Aorta (tissue), 5 donors: ENCODE measurements around the gene SEMG1. TPM values are rescaled to one million over a fixed set of nuclear protein-coding genes. Genes with fewer than 3 reads are reported as not detected.

Experiments
- ATAC-seq: fragments of 200-7000 bp; cut with Tn5 transposase; one replicate; pipeline ENCODE4 v1.9.1; 2022; ENCODE audit warnings: moderate library complexity; ENCODE audit not compliant: low FRiP score
- DNase-seq, 2 donors: peaks; one replicate each; pipeline ENCODE4 v3.0.0-alpha.2; 2020
- H3K27ac ChIP-seq, 2 donors: one replicate each; pipeline ENCODE4 v1.5.1; 2013; ENCODE audit warnings: low read length in 2 of 2, mild to moderate bottlenecking in 2 of 2, moderate library complexity in 2 of 2, control low read depth in 1 of 2, inconsistent platforms in 1 of 2, low read depth in 1 of 2
- H3K27me3 ChIP-seq, 2 donors: one replicate each; pipeline ENCODE4 v1.6.1; 2013; ENCODE audit warnings: control low read depth in 1 of 2, low read length in 1 of 2, mild to moderate bottlenecking in 1 of 2, moderate library complexity in 1 of 2; ENCODE audit not compliant: insufficient read depth in 2 of 2, control insufficient read depth in 1 of 2
- H3K36me3 ChIP-seq, 2 donors: one replicate each; pipeline ENCODE4 v1.6.1; 2013; ENCODE audit warnings: control low read depth in 1 of 2, low read length in 1 of 2, mild to moderate bottlenecking in 1 of 2; ENCODE audit not compliant: insufficient read depth in 2 of 2, control insufficient read depth in 1 of 2
- H3K4me1 ChIP-seq, 2 donors: one replicate each; pipeline ENCODE4 v1.6.1; 2013; ENCODE audit warnings: low read length in 2 of 2, control low read depth in 1 of 2, mild to moderate bottlenecking in 1 of 2, moderate library complexity in 1 of 2; ENCODE audit not compliant: insufficient read depth in 2 of 2, control insufficient read depth in 1 of 2
- H3K4me3 ChIP-seq, 2 donors: one replicate each; pipeline ENCODE4 v1.5.1; 2013; ENCODE audit warnings: low read length in 2 of 2, control low read depth in 1 of 2, mild to moderate bottlenecking in 1 of 2
- H3K9me3 ChIP-seq: one replicate; pipeline ENCODE4 v1.6.1; 2013; ENCODE audit warnings: mild to moderate bottlenecking, low read length; ENCODE audit not compliant: control insufficient read depth
- WGBS, 2 donors: extraction: QIAGEN DNeasy Blood & Tissue Kit; methylation state at CpG; one replicate each; pipeline ENCODE4 v1.1.7; 2013; 5-methylcytosine and 5-hydroxymethylcytosine counted together
- intact Hi-C, 2 donors: fragments of 100-400 bp; cut with DNase I; formaldehyde crosslinking; loops; one replicate each; pipeline versions ENCODE4 v1.14.2 to v1.15.0; 2022
- polyA plus RNA-seq, 2 donors: library from polyadenylated mRNA; stranded (reverse); fragments of 200-250 nt; gene quantifications; one replicate each; pipeline ENCODE4 v1.2.3, GENCODE V29; 2013
- total RNA-seq, 2 donors: library from RNA; stranded (reverse); fragmentation: NEBNext Ultra II Directional; extraction: Animal tissue kit (Norgen Biotek cat#: 25700); gene quantifications; one replicate each; pipeline ENCODE4 v1.2.1, GENCODE V29; 2021
- donor health status: healthy with polysubstance abuse.
- donor health status: Bipolar disorder and iron deficiency.
- donor health status: DM: no; HTN: no; CAD: no.
- donor health status: DM: no; HTN: no; CAD: no.
- donor health status: DM: yes; HTN: yes; CAD: no.

The SEMG1 gene
- total and polyA plus RNA-seq, 4 donors = not detected

DNA sequence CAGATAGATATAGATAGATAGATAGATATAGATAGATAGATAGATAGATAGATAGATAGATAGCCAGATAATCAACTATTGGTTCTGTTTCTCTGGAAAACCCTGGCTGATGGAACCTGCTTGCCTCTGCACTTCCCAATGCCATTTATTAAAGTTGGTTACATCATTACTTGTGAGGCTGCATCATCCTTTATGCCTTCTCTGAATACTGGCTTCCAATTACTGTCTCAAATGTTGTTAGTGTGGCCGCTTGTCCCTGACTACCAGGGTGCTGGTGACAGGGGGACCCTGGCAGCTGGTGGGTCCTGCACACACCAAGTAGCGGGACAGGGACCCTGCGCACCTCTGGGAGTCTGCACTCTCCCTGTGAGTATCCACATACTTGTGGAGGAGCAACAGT, 51.4 kb downstream of the SEMG1 start:
- no peaks in the 10 kb centered on the region for H3K27me3 ChIP-seq
- intact Hi-C loops = no loop called here
- no peak overlapping the region for H3K27ac ChIP-seq
- H3K9me3 ChIP-seq = no peaks in the 10 kb centered on the region
- no peak for ATAC-seq
- no peaks in the 10 kb centered on the region for H3K36me3 ChIP-seq
- no peak overlapping the region for H3K4me3 ChIP-seq
- 87 to 88% methylated on average over 3 of the region's 3 CpGs for WGBS, 2 donors
- no peaks in the 10 kb centered on the region for H3K4me1 ChIP-seq
- no peak for DNase-seq

DNA sequence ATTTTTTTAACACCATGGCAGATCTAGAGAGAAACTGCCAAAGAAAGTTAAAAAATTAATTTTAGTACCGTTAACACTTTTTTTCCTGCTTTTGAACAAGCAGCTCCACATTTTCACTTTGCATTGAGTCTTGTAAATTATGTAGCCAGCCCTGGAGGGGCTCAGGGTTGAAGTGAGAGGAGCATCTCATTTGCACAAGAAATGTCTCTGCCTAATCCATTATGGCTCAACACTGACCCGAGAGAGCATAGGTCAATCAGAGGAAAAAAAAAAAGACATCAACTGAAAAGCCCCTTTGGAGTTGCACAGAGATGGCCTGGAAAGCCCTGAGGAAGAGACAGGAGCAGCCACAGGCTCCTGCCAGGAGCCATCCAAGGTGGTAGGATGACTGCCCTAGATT, 51.8 kb downstream of the SEMG1 start:
- no peak overlapping the region for H3K27ac ChIP-seq
- intact Hi-C loops = no loop called here
- ATAC-seq (no peak), DNase-seq (no peak)
- no peaks in the 10 kb centered on the region for H3K27me3 ChIP-seq
- no peaks in the 10 kb centered on the region for H3K4me1 ChIP-seq
- H3K4me3 ChIP-seq = no peak overlapping the region
- no peaks in the 10 kb centered on the region for H3K36me3 ChIP-seq
- WGBS, 2 donors = 14 to 30% methylated on average over 2 of the region's 2 CpGs
- no peaks in the 10 kb centered on the region for H3K9me3 ChIP-seq

Other genes starting within 250 kb of the SEMG1 start
- 10 to 100 TPM; 11.6 to 13.4 TPM for gene TOMM34, start 246.6 kb upstream of the SEMG1 start, total RNA-seq
- gene TOMM34, start 246.6 kb upstream of the SEMG1 start, polyA plus RNA-seq = 1 to 10 TPM; 5.1 to 7.9 TPM
- 10 to 100 TPM; 40.1 to 41.0 TPM for gene STK4, start 240.5 kb upstream of the SEMG1 start, total RNA-seq
- gene STK4, start 240.5 kb upstream of the SEMG1 start, polyA plus RNA-seq = 1 to 10 TPM; 5.4 to 9.8 TPM
- not detected for gene KCNS1, start 105.9 kb upstream of the SEMG1 start, total RNA-seq
- not detected for gene KCNS1, start 105.9 kb upstream of the SEMG1 start, polyA plus RNA-seq
- gene WFDC5, start 91.9 kb upstream of the SEMG1 start, total RNA-seq = not detected
- not detected for gene WFDC5, start 91.9 kb upstream of the SEMG1 start, polyA plus RNA-seq
- not detected for gene WFDC12, start 82.6 kb upstream of the SEMG1 start, total RNA-seq
- gene WFDC12, start 82.6 kb upstream of the SEMG1 start, polyA plus RNA-seq = not detected
- gene PI3, start 32.1 kb upstream of the SEMG1 start, total RNA-seq = under 1 TPM in 1 of 2 donors, not detected in 1; 0.96 TPM
- 1 to 10 TPM; 1.1 to 2.0 TPM for gene PI3, start 32.1 kb upstream of the SEMG1 start, polyA plus RNA-seq
- gene SEMG2, start 14.3 kb downstream of the SEMG1 start, total RNA-seq = not detected
- gene SEMG2, start 14.3 kb downstream of the SEMG1 start, polyA plus RNA-seq = not detected
- gene SLPI, start 47.5 kb downstream of the SEMG1 start, total RNA-seq = 100 to 1,000 TPM in 1 of 2 donors, 10 to 100 TPM in 1; 41.2 to 151 TPM
- gene SLPI, start 47.5 kb downstream of the SEMG1 start, polyA plus RNA-seq = 10 to 100 TPM; 24.4 to 34.8 TPM
- not detected for gene RBPJL, start 99.8 kb downstream of the SEMG1 start, total RNA-seq
- under 1 TPM; 0.08 to 0.38 TPM for gene RBPJL, start 99.8 kb downstream of the SEMG1 start, polyA plus RNA-seq
- gene MATN4, start 101.3 kb downstream of the SEMG1 start, total RNA-seq = under 1 TPM; 0.42 to 0.69 TPM
- under 1 TPM in 1 of 2 donors, not detected in 1; 0.18 TPM for gene MATN4, start 101.3 kb downstream of the SEMG1 start, polyA plus RNA-seq
- gene SDC4, start 141.4 kb downstream of the SEMG1 start, total RNA-seq = 100 to 1,000 TPM in 1 of 2 donors, 10 to 100 TPM in 1; 51.2 to 114 TPM
- 10 to 100 TPM; 19.2 to 50.6 TPM for gene SDC4, start 141.4 kb downstream of the SEMG1 start, polyA plus RNA-seq
- gene SYS1, start 156.1 kb downstream of the SEMG1 start, total RNA-seq = 10 to 100 TPM; 20.3 to 25.0 TPM
- gene SYS1, start 156.1 kb downstream of the SEMG1 start, polyA plus RNA-seq = 10 to 100 TPM; 14.3 to 14.4 TPM
- gene TP53TG5, start 171.3 kb downstream of the SEMG1 start, total RNA-seq = under 1 TPM; 0.66 to 0.91 TPM
- not detected for gene TP53TG5, start 171.3 kb downstream of the SEMG1 start, polyA plus RNA-seq
- gene DBNDD2, start 201.3 kb downstream of the SEMG1 start, total RNA-seq = 100 to 1,000 TPM; 104 to 123 TPM
- gene DBNDD2, start 201.3 kb downstream of the SEMG1 start, polyA plus RNA-seq = 100 to 1,000 TPM; 140 to 231 TPM
- 100 to 1,000 TPM; 113 TPM for gene PIGT, start 209.1 kb downstream of the SEMG1 start, total RNA-seq
- 100 to 1,000 TPM in 1 of 2 donors, 10 to 100 TPM in 1; 69.0 to 151 TPM for gene PIGT, start 209.1 kb downstream of the SEMG1 start, polyA plus RNA-seq